GM21723 (cell line): ENCODE data around the gene MED13L.
"Not testable (repeated sequence)": the region's sequence is repeated elsewhere in the genome, so short reads cannot be mapped to it uniquely, and the experiment has no call there.

Source experiments
- ATAC-seq: cut with Tn5 transposase; IDR thresholded peaks from one replicate; pipeline ENCODE4 v1.9.1; 2021; ENCODE audit warnings: mild to moderate bottlenecking, moderate library complexity; ENCODE audit not compliant: unreplicated experiment

MED13L gene

GRCh38 chr12:116303929-116304328, 26.4 kb upstream of the MED13L start:
- ATAC-seq, result no peak

DNA sequence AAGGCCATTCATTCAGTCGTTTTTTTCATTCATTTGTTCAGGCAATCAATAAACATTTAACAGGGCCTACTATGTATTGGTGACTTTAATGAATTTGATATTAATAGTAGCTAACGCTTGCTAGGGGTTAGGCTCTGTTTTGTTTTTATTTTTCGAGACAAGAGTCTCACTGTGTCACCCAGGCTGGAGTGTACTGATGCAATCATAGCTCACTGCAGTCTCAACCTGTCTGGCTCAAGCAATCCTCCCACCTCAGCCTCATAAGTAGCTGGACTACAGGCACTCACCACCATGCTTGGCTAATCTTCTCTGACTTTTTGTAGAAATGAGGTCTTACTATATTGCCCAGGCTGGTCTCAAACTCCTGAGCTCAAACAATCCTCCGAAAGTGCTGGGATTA, 25.6 kb upstream of the MED13L start:
- no peak for ATAC-seq

- ATAC-seq, result no peak
These were observed 24.9 kb upstream of the MED13L start for GRCh38 chr12:116302166-116303058.

GRCh38 chr12:116301621-116302020, 24.1 kb upstream of the MED13L start:
- ATAC-seq, result no peak

GRCh38 chr12:116299665-116300328, 22.3 kb upstream of the MED13L start:
- no peak for ATAC-seq

DNA sequence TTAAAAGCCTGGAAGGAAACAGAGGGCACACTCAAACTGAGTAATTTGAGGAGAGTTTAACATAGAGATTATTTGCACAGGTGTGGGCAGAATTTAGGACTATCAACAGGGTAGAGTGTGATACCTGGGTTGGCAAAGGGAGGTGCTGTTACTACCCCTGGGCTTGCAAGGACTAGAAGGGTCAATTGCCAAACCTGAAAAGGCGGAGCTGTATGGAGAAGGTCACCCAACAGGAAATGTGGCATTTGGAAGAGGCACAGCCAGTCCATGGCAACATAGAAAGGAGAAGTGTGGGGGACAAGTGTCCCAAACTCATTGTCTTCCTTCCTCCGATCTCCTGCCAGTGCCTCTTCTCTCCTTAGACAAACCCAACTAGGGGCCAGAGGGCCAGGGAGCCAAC, 21.6 kb upstream of the MED13L start:
- no peak for ATAC-seq

DNA sequence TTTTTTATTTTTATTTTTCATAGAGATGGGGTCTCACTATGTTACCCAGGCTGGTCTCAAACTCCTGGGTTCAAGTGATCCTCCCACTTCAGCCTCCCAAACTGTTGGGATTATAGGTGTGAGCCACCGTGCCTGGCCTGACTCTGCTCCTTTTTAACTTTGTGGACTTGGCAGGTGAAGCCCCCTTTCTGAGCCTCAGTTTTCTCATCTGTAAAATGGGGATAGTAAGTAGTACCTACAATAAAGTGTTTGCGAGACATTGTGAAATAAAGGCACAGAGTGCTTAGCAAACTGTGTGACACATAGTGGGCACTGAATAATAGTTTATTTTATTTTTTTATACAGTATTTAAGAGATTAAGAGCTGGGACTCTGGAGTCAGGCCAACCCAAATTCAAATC, 21.1 kb upstream of the MED13L start:
- ATAC-seq, result no peak

DNA sequence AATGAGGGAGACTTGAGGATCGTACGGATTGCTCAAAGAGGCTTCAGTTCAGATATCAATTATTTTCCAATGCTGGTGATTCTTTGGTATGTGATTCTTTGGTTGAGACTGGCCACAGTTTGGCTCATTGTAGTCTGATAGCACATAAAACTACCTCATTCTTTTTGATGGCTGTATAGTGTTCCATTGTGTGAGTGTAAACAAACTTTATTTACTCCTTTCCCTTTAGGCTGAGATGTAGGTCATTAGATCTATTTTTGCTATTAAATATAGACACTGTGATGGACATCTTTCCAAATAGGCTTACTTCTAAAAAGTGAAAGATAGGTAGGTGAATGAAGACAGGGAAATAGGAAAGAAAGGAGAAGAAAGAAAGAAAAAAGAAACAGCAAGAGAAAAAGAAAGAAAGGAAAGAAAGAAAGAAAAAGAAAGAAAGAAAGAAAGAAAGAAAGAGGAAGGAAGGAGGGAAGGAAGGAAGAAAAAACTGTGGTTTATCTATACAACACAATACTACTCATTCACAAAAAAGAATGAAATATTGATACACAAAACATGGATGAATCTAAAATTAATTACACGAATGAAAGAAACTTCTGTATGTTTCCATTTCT, 19.8 kb upstream of the MED13L start:
- no peak for ATAC-seq

GRCh38 chr12:116295327-116296263, 18.1 kb upstream of the MED13L start:
- no peak for ATAC-seq

DNA sequence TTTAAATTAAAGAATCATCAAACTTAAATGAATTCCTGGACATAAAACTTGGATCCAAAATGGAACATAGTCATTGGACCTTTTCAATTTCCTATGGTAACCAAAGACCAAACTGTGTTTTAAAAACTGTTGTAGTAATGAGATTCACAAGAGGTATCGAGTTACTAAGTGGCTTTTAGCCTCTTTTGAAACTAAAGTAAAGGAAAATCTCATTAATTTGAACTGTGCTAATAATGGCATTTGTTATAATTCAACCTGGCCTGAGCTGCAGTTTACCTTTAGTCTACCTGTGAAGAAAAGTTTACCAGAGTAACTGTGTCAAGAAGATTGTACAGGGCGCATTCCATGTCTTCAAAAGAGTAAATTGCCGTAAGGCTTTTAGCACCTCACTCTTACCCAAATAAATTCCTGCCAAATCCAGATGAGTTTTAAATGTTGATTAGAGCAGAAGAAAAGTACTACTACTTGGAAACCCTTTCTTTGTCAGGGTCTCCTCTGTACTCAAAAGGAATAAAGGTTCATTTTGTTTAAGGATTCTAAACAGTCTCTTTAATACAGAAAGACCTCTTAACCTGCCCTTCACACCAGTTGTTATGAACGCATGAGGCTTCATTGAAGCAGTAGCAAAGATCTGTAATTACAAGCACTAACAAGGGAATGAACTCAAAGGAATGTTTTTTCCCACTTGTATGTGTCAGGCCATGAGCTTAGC, 17.1 kb upstream of the MED13L start:
- no peak for ATAC-seq

- ATAC-seq, result no peak
These were observed 16.4 kb upstream of the MED13L start for GRCh38 chr12:116293687-116294453.

GRCh38 chr12:116291218-116291617, 13.7 kb upstream of the MED13L start:
- no peak for ATAC-seq

GRCh38 chr12:116288735-116289134, 11.2 kb upstream of the MED13L start:
- no peak for ATAC-seq

- ATAC-seq, result no peak
These were observed 10.4 kb upstream of the MED13L start for GRCh38 chr12:116287842-116288301.

DNA sequence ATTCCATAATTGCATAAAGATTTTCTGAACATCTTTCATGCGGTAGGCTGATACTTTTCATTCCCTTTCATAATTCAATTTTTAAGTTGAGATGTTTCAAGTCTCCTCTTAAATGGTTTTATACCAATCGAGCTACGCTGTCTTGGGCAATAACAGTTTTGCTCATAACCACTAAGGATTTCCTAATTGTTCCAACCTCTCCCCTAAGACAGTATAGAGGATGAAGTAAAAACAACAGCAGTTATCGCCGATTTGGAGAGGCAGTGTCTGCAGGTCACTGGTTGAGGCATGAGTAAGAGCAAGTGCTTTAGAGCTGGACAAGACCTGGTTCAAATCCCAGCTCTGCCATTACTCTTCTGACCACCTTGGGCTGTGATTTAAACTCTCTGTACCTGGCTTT, 6.9 kb upstream of the MED13L start:
- no peak for ATAC-seq

- ATAC-seq, result not testable (repeated sequence)
These were observed 6.4 kb upstream of the MED13L start for GRCh38 chr12:116283881-116284280.

DNA sequence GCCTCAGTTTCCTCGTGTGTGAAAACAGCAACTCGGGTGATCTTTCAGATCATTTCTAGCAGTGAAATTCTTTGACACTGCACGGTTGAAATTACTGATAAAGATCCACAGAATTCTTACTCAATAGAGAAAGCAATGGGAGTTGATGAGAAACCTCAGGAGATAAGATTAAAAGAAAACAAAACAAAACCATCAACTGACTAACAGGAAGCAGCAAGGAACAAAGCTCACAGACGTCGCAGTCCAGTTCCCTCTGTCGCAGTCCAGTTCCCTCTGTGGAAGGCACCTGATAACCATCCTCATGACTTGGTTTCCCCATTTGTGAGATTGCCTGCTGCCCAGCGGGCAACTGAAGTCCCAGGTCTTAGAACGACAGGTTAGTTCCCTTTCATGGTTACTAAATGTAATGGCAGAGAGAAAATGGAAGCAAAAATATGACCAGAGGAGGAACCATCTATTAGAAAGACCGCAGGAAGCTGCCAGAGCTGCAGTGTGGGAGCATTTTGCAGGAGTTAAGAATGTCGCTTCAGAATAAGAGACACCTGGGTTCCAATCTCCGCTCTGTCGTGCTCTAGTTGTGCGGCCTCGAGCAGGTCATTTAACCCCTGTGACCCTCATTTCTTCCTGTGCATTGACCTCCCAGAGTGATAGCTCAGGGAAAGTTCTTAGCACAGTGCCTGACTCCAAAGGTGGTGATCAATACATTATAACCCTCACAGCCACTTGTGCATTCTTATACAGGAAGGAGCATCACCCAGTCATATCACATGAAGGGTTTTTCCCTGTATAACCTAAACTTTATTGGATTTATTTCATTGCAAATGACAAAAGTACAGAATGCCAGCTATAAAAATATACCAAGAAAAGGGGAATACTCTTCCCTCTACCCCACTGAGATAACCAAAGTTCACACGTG, 5.1 kb upstream of the MED13L start:
- no peak for ATAC-seq

DNA sequence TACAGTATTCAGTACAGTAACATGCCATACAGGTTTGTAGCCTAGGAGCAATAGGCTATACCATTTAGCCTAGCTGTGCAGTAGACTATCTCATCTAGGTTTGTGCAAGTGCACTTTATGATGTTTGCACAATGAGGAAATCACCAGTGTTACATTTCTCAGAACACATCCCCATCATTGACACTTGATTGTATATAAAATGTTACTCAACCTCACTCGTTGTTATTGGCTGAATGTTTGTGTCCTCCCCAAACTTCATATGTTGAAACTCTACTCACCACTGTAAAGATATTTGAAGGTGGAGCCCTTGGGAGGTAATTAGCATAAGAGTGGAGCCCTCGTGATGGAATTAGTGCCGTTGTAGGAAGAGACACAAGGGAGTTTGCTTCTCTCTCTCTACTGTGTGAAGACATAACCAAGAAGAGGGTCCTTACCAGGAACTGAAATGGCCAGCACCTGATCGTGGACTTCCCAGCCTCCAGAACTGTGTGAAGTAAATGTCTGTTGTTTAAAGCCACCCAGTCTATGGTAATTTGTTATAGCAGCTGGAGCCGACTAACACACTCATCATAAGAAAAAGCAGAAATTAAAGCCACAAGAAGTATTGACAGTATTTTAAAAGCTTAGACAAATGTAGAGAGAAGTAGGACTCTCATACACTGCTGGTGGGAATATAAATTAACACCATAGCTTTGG, 3.2 kb upstream of the MED13L start:
- ATAC-seq, result no peak
